HG03439 (cell line): Measurements from ENCODE around the gene MYH14.

Experiments used
- ATAC-seq: cut with Tn5 transposase; IDR thresholded peaks from one replicate; pipeline ENCODE4 v1.9.1; 2021; ENCODE audit warnings: mild to moderate bottlenecking, moderate library complexity; ENCODE audit not compliant: unreplicated experiment

The MYH14 gene

DNA sequence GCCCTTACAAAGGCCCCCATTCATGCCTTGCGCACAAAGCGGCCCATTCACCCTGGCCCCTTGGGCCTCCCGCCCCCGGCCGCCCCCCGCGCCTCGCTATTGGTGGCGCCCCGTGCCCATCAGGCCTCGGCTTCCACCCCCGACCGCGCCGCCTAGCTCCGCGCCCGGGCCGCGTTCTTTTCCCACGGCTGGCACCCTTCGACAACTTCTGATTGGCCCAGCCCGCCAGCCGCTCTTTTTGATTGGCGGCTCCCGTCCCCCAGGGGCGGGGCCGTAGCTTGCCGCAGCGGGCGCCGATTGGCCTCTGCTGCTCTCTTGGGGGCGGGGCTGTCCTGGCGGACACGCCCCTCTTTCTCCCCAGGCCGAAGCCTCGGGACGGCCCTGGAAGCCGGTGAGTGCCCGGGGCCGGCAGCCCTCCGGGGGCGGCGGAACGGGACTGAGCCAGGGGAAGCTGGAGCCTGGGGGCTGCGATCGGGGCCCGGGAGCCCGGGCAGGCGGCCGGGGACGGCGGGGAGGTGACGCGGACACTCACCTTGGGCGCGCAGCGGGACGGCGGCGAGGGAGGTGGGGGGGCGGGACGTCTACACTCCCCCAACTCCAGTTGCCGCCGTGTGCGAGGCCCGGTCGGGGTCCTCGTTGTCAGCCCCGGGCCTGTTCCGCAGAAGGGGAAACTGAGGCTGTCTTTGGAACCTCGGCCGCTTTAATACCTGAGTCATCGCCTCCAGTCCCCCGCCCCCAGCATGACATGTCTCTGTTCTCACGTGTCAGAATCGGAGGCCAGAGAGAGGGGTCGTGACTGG is at the start of gene MYH14:
TSS of gene MYH14 (plus strand) at position 342 of the 800 bp plus-strand sequence. CDS start 6,744 bp downstream, outside the sequence.
- ATAC-seq: no peak

DNA sequence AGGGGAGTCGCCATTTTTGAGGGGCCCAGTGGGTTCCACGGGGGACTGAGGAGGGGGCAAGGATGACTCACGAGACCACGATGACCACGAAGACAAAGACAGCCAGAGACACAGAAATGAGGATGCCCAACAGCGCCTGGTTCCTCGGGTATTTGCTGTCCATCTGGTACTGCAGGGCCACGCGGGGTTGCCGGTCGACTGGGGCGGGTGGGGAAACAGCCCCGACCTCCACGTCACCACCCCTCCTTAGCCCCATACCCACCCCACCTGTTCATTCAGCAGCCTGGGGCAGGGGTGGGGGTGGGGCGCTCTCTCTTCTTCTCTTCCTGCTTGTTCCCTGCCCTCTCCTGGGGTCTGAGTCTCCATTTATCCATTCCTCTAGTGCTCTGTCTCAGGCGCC is 48.9 kb upstream of the MYH14 start:
- ATAC-seq: no peak

DNA sequence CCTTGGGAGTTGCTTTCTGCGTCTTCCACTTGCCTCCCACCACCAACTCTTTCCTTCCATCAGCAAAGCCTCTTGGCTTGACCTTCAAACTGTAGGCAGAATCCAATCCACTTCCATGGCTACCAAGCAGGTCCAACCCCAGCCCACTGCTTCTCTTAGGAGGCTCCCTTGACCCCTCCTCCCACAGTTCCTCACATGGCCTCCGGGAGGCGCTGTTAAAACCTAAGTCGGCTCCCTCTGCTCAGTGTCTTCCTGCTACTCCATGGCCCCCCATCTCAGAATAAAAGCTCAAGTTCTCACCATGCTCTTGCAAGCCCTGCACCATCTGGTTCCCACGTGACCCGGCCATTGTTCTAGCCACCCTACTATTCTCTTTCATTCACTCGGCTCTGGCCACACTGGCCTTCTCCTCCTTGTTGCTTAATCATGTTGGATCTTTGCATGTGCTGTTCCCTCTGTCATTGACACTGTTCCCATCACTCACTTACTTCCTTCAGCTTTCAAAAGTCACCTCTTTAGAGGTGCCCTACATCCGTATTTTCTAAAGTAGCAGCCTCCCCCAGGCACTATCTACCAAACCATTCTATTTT is 47.8 kb upstream of the MYH14 start:
- no peak for ATAC-seq

DNA sequence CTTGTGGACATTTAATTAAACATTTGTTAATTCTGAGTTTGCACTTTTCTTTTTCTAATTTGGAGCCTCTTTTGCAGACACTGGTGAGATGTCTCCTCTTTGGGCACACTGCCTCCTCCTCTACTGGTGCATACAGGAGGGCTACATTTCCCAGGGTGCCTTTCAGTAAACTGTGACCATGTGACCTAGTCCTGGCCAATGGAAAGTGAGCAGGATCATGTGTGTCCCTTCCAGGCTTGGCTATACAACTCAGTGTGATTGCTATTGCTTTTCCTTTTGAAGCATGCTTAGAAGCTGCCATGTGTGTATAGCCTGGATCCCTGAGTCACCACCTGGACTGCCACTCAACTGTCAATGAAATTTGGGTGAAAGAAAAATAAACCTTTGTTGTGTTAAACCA is 44.8 kb upstream of the MYH14 start:
- no peak for ATAC-seq

DNA sequence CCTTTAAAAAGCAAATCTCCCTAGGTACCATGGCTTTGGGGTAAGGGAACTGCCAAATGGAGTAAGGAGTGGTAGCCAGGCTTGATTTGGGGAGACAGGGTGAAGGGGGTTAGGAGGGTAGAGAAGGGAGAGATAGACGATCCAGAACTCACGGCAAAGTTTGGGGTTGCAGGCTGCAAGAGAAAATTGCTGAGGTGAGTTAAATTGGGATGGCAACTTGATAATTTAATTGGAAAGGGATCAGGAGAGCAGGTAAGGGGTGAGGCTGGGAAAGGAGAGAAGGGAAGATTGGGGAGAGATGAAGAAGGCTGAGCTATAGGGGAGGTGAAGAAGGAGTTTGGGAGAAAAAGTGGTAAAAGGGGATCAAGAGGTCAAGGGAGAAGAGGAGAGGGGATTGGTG is 44.3 kb upstream of the MYH14 start:
- no peak for ATAC-seq

DNA sequence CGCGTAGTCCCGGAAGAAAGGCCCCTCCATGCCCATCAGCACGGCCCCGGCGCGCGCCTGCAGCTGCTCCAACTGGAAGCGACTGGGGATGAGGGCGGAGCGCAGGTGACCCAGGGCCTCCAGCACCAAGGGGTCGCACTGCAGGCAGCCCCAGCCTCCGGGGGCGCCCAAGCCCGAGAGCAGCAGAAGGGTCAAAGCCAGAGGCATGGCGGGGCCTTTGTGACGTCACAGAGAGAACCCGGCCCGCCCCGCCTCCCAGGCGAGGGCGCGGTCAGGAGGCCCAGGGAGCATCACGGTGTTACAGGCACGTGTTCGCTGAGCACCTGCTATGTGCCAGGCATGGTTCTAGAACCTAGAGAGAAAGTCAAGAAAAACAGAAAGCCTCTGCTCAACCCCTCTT is 40.4 kb upstream of the MYH14 start, which contains the start of gene IZUMO2:
TSS of gene IZUMO2 (minus strand) at position 294 of the 400 bp plus-strand sequence. CDS start at position 207, 87 bp downstream.
- ATAC-seq: no peak

DNA sequence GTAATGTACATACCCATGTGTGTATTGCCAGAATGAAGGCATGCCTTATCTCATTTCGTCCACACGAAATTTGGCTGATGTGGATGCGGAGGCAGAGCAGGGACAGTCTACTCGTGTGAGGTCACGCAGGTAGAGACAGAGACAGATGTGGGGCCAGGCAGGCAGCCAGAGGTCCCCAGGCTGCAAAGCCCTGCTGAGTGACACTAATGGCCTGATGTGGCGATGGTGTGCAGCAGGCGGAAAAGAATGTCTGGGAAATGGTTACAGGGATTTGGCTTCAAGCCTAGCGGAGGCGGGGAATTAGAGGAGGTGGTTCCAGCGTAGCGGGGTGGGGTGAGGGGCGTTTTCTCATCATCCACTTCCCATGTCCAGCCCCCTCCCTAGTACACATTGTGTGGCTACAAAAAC is 36.1 kb upstream of the MYH14 start:
- ATAC-seq: no peak

DNA sequence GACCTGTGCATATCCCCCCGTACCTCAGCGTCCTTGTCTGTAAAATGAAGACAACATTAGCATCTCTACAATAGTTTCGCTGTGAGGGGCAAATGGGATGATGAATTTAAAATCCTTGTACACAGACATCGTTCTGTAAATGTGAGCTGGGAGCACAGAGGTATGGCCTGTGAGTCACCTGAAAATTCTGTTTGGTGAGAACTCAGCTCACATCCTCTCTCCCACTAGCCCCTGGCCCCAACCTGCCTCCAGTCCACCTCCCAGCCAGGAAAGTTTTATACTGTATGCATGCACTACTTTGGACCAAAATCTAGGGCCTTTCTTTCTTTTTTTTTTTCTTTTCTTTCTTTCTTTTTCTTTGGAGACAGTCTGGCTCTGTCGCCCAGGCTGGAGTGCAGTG is 31.7 kb upstream of the MYH14 start:
- no peak for ATAC-seq

DNA sequence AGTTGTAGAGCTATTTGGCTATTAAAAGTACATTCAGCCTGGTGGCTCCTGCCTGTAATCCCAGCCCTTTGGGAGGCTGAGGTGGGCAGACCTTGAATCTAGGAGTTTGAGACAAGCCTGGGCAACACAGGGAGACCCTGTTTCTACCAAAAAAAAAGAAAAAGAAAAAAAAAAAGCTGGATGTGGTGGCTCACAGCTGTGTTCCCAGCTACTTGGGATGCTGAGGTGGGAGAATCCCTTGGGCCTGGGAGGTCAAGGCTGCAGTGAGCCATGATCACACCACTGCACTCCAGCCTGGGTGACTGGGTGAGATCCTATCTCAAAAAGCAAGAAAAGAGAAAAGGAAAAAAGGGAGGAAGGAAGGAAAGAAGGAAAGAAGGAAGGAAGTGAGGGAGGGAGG is 30.7 kb upstream of the MYH14 start:
- ATAC-seq: no peak

DNA sequence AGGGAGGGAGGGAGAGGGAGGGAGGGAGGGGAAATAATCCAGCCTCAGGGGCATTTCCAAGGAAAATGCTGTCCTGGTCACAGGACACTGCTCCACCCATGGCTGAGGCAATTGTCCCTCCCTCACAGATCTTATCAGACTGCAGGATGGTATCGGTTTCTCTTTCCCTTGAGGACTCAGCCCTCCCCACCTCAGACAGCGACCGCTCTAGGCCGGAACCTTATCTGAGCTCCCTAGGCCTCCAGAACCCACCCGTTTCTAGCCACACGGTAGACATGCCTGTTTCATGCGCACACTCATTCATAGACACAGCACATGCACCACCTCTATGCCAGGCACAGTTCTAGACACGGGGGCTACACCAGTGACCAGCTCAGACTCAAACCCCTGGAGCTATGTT is 30.3 kb upstream of the MYH14 start:
- no peak for ATAC-seq

DNA sequence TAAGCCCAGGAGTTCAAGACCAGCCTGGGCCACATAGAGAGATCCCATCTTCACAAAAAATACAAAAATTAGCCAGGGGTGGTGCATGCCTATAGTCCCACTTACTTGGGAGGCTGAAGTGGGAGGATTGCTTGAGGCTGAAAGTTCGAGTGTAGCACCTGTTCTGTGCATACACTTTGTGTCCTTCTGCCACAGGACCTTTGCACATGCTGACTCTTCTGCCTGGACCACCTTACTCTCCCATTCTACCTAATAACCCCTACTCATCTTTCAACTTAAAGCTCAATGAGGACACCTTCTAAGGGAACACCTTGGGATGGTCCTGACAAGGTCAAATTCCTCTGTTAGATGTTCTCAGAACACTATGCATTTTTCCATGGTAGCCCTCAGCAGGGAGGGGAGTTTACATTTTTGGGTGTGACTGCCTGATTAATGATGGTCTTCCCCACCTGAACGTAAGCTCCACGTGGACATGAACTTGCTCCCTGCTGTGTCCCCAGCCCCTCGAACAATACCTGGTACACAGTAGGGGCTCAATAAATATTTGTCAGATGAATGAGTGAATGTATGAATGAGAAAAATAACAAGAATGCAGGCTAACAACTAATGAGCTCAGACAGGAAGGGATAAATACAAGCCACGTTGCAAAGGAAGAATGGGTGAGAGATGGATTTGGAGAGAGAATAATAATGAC is 29.2 kb upstream of the MYH14 start:
- ATAC-seq: no peak

DNA sequence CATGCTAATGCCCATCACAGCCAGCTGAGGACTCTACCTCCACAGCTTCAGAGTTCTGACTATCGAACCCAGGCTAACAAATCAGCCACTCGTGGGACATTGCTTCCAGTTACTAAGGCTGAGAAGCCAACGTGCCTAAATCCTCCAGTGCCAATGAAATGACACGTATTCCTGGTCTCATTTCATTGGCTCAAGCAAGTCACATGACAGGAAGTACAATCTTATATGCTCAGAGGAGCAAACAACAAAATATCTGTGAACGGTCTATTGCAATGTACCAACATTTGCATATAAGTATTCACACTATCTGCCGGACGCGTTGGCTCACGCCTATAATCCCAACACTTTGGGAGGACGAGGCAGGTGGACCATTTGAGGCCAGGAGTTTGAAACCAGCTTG is 27.5 kb upstream of the MYH14 start:
- no peak for ATAC-seq

DNA sequence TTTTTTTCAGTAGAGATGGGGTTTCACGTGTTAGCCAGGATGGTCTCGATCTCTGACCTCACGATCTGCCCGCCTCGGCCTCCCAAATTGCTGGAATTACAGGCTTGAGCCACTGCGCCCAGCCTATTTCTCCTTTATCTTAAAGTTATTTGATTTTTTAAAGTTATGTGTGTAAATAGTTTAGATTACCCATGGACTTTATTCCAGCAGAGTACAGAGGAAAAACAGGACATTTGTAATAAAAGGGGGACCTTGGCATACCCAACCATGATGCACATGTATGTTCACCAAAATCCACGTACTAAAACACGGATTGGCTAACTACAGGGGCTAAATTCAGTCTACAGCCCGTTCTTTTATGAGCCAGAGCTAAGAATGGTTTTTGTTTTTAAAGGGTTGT is 26.6 kb upstream of the MYH14 start:
- no peak for ATAC-seq

DNA sequence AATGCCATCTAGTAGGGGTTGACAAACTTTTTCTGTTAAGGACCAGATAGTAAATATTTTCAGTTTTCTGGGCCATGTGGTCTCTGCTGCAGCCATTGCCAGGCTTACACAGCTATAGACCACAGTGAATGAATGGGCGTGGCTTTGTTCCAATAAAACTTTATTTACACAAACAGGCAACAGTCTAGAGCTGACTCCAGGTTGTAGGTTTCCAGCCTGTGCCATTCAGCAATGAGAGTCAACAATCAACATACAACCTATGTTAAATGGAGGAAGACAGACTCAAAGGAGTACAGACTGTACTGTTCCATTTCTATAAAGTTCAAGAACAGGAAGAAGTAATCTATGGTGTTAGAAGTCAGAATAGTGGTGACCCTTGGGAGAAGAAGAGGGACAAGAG is 25.1 kb upstream of the MYH14 start:
- no peak for ATAC-seq

DNA sequence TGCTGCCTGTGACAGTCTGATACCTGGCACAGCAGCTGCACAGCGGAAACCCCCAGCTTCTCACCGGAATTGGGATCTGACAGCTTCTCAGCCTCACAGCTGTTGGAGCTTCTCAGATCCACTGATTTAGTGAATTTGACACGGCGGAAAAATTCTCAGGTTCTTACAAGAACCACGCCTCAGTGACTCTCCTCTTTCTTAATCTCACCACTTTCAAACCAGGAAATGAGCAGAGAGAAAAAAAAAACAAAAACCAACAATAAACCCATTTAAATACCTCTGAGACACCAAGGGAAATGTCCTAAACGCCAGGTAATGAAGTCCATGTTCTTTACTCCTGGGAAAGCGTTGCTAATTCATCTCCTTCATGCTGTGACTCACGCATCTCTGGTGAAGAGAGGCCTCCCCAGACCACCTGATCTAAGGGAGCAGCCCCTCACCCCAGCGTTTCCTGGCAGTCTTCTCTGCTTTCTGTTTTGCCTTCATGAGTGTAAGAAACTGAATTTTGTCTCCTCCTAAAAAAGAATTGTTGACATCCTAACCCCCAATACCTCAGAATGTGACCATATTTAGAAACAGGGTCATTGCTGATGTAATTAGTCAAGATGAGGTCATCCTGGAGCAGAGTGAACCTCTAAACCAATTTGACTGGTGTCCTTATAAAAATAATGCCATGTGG is 24.4 kb upstream of the MYH14 start:
- no peak for ATAC-seq

DNA sequence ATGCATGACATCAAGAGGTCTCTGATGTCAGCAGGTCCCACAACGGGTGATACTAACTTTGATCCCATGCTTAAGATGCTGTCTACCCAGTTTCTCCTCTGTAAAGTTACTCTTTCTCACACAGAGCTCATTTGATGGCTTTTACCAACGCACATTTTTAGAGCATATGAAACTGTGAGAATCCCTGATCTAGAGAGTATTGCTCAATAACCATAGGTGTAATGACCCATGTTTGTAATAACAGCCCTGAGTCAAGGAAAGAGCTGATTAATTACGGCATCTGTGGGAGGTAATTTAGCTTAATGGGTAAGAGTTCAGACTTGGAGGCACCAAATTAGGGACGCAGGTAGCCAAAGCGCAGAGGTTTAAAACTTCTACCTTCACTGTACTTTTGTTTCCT is 22.3 kb upstream of the MYH14 start:
- ATAC-seq: no peak

DNA sequence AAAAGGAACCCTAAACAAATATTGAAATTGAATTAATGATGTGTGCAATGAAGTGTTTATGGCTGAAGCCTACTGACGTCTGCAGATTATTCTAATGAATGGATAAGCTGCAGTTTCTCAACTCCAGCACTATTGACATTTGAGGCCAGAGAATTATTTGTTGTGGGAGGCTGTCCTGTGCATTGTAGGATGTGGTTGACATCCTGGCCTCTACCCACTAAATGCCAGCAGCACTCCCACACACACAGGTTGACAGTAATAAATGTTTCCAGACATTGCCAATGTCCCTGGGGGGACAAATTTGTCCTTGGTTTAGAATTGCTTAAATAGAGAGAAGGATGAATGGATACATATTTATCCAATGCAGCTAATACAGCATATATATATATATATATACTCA is 19.2 kb upstream of the MYH14 start:
- no peak for ATAC-seq

DNA sequence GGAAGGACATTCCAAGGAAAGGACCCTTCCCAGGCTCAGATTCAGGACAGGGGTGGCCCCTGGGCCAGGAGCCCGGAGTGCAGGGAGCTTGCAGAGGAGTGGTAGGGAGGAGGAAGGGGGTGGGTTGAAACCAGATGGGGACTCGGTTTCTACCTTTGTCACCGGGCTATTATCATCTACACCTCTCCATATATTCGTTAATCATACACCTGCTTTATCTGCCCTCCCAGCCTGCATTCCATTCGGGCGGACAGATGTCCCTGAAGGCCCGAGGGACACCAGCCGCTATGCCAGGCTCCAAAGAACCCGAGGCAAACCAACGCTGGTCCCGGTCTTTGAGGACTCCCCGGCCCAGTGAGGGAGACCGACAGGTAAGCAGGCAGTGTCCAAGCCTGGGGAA is 15.5 kb upstream of the MYH14 start:
- no peak for ATAC-seq

DNA sequence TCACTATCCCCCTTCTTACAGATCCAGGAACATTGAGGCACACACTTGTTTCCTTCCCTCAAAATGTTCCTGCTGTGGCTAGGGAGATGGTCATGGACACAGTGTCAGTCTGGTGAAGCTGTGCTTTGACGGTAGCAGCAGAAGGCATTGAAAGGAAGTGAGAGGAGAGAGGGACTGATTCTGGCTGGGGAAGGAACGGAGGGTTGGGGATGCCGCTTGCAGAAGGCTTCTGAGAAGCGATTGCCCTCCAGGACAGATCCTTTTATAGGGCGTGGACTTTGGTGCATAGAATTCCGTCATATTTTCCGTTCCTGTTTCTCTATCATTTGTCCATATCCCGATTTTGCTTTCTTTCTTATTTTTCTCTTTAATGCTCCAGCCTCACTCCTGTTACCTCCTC is 14.1 kb upstream of the MYH14 start:
- no peak for ATAC-seq

DNA sequence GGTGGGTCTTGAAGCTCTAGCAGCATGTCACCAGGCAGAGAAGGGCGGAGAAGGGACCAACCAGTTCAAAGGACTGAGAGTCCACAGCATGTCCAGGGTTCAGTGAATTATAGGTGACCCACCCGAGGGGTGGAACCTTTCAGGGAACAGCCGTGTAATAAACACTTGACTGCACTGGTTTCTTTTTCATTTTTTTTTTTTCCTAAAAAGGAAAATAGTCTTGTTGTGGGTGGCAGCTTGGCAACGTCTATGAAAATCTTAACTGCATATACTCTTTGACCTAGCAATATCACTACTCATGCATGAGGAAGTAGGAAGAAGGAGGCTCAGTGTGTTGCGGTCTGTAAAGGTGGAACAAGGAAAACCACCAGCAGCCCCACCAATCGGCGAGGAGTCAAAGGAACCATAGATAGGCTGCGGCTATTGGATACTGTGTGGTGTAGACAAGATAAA is 13.0 kb upstream of the MYH14 start:
- no peak for ATAC-seq

DNA sequence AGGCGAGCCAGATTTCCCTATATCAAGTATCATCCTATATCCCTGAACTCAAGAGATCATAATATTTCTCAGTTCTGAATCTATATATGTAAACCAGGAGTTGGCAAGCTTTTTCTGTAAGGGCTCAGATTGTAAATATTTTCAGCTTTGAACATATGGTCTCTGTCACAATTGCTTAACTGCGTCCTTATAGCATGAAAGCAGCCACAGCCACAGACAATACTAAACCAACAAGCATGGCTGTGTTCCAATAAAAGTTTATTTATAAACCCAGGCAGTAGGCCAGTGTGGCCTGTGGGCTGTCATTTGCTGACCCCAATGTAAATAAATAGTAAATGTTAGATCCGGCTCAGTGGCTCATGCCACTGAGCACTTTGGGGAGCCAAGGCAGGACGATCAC is 12.2 kb upstream of the MYH14 start:
- ATAC-seq: no peak
